ENCODE results near the gene ATXN7L3. TPM values are rescaled to one million over a fixed set of nuclear protein-coding genes. Genes with fewer than 3 reads are reported as not detected.
"Not testable (repeated sequence)": the region's sequence is repeated elsewhere in the genome, so short reads cannot be mapped to it uniquely, and the experiment has no call there.

The ATXN7L3 gene
- total RNA-seq, 3 donors from 2014 or later, result 86.8 to 96.4 (median 89.0) TPM

DNA sequence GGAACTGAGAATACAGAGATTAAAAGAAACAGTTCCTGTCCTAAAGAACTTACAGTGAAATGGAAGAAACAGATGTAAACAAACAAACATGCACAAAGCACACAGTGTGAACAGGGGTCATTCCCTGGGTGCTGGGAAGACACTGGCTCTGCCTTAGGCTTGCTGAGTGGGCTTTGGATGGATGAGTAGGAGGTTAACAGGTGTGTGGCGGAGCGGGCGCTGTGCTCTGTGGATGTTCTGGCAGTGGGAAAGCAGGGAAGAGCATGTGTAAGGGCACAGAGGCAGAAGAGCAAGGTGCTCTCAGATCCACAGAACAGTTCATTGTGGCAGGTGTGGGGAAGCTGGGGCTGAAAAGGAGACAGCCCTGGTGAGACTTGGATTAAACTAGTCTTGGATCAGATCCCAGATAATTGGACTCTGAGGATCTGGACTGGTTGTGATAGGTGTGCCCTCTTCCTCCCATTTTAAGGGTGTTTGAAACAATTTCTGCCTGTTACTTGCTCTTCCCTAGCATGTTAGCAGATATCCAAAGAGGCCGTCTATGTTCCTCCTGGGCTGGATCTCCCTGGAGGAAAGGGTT lies 49.8 kb downstream of the ATXN7L3 start:
- ATAC-seq, result no peak

GRCh38 chr17:44149066-44149465 lies 50.6 kb downstream of the ATXN7L3 start:
- H3K36me3 ChIP-seq (ENCODE audit: low read depth); H3K9me3 ChIP-seq; DNase-seq; intact Hi-C loops (cut with DNase I, micrococcal nuclease); H3K4me3 ChIP-seq; H3K4me1 ChIP-seq (ENCODE audit: low read depth); ATAC-seq: not testable (repeated sequence)

More for the DNA sequence above, 49.8 kb downstream of the ATXN7L3 start:
- H3K4me1 ChIP-seq (ENCODE audit: low read depth), result no peaks in the 10 kb centered on the region
- H3K4me3 ChIP-seq, result no peak overlapping the region
- TF ChIP-seq, protein P1, sequence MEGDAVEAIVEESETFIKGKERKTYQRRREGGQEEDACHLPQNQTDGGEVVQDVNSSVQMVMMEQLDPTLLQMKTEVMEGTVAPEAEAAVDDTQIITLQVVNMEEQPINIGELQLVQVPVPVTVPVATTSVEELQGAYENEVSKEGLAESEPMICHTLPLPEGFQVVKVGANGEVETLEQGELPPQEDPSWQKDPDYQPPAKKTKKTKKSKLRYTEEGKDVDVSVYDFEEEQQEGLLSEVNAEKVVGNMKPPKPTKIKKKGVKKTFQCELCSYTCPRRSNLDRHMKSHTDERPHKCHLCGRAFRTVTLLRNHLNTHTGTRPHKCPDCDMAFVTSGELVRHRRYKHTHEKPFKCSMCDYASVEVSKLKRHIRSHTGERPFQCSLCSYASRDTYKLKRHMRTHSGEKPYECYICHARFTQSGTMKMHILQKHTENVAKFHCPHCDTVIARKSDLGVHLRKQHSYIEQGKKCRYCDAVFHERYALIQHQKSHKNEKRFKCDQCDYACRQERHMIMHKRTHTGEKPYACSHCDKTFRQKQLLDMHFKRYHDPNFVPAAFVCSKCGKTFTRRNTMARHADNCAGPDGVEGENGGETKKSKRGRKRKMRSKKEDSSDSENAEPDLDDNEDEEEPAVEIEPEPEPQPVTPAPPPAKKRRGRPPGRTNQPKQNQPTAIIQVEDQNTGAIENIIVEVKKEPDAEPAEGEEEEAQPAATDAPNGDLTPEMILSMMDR (IDR thresholded peaks at IDR 0.05), result no peak
- intact Hi-C loops (cut with DNase I, micrococcal nuclease), result no loop called here
- H3K36me3 ChIP-seq (ENCODE audit: low read depth), result no peaks in the 10 kb centered on the region
- H3K9me3 ChIP-seq, result no peaks in the 10 kb centered on the region
- no peak for DNase-seq

DNA sequence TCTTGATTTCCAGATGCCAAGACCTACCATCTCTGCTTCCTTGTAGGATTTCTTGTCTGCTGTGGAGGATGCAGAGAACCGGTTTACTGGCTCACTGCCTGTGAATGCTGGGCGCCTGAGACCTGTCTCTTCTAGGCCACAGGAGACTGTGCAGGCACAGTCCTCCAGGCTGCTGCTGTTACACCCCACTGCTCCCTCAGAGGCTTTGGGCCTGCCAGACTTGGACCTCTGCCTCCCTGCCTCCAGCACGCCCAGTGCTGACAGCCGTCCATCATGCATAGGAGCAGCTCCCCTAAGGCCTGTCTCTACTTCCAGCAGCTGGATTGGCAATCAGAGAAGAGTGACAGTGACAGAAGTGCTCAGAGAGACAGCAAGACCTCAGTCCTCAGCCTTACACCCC lies 51.9 kb downstream of the ATXN7L3 start:
- Histone ChIP-seq H3K4me1 (ENCODE audit: low read depth) (no peaks in the 10 kb centered on the region), H3K9me3 (no peaks in the 10 kb centered on the region), H3K36me3 (ENCODE audit: low read depth) (no peaks in the 10 kb centered on the region), H3K4me3 (no peak overlapping the region)
- intact Hi-C loops (cut with DNase I, micrococcal nuclease), result no loop called here
- TF ChIP-seq, protein P1 (IDR thresholded peaks at IDR 0.05), result no peak
- no peak for ATAC-seq
- no peak for DNase-seq

- Histone ChIP-seq H3K9me3 (no peaks in the 10 kb centered on the region), H3K36me3 (ENCODE audit: low read depth) (no peaks in the 10 kb centered on the region), H3K4me1 (ENCODE audit: low read depth) (no peaks in the 10 kb centered on the region), H3K4me3 (no peak overlapping the region)
- TF ChIP-seq, protein P1 (IDR thresholded peaks at IDR 0.05), result no peak
- no peak for DNase-seq
- intact Hi-C loops (cut with DNase I, micrococcal nuclease), result no loop called here
- no peak for ATAC-seq
Observed at GRCh38 chr17:44146375-44147346, 53.0 kb downstream of the ATXN7L3 start.

- intact Hi-C loops (cut with DNase I, micrococcal nuclease), result no loop called here
- Histone ChIP-seq H3K4me1 (ENCODE audit: low read depth) (no peaks in the 10 kb centered on the region), H3K36me3 (ENCODE audit: low read depth) (no peaks in the 10 kb centered on the region), H3K9me3 (no peaks in the 10 kb centered on the region), H3K4me3 (no peak overlapping the region)
- DNase-seq, result no peak
- no peak for ATAC-seq
- TF ChIP-seq, protein P1 (IDR thresholded peaks at IDR 0.05), result no peak
Observed at GRCh38 chr17:44144966-44145739, 54.5 kb downstream of the ATXN7L3 start.

GRCh38 chr17:44143921-44144320 lies 55.8 kb downstream of the ATXN7L3 start:
- H3K9me3 ChIP-seq; H3K4me1 ChIP-seq (ENCODE audit: low read depth); ATAC-seq; H3K36me3 ChIP-seq (ENCODE audit: low read depth); H3K4me3 ChIP-seq; intact Hi-C loops (cut with DNase I, micrococcal nuclease); DNase-seq: not testable (repeated sequence)

Small RNA genes within 50 kb of the gene (microRNA-seq; reads per million reads assigned to microRNA genes)
- gene MIR6782, result not detected

Other genes starting within 250 kb of the ATXN7L3 start
- gene PYY, start 245.9 kb downstream of the ATXN7L3 start, total RNA-seq, result 100 to 1,000 TPM in 1 of 3 donors, 10 to 100 TPM in 2; 22.0 to 141 (median 55.4) TPM
- gene NAGS, start 195.3 kb downstream of the ATXN7L3 start, total RNA-seq, result 10 to 100 TPM in 1 of 3 donors, 1 to 10 TPM in 2; 6.1 to 21.4 (median 7.0) TPM
- 10 to 100 TPM; 23.0 to 27.7 (median 23.8) TPM for gene TMEM101, start 184.9 kb downstream of the ATXN7L3 start, total RNA-seq
- 10 to 100 TPM; 45.1 to 63.5 (median 48.2) TPM for gene LSM12, start 133.2 kb downstream of the ATXN7L3 start, total RNA-seq
- 10 to 100 TPM; 29.5 to 48.1 (median 30.0) TPM for gene G6PC3, start 129.1 kb downstream of the ATXN7L3 start, total RNA-seq
- gene HDAC5, start 76.2 kb downstream of the ATXN7L3 start, total RNA-seq, result 10 to 100 TPM; 18.9 to 48.3 (median 32.4) TPM
- gene HROB, start 58.0 kb downstream of the ATXN7L3 start, total RNA-seq, result 1 to 10 TPM; 1.5 to 3.0 (median 1.8) TPM
- gene ASB16, start 29.2 kb downstream of the ATXN7L3 start, total RNA-seq, result 1 to 10 TPM in 1 of 3 donors, under 1 TPM in 1, not detected in 1; 0.29 to 1.7 TPM
- 10 to 100 TPM; 47.2 to 58.6 (median 49.1) TPM for gene TMUB2, start 12.9 kb downstream of the ATXN7L3 start, total RNA-seq
- gene UBTF, start 19.8 kb upstream of the ATXN7L3 start, total RNA-seq, result 10 to 100 TPM; 68.6 to 88.4 (median 73.4) TPM
- not detected for gene SLC4A1, start 68.3 kb upstream of the ATXN7L3 start, total RNA-seq
- gene RUNDC3A, start 108.7 kb upstream of the ATXN7L3 start, total RNA-seq, result 1 to 10 TPM in 2 of 3 donors, under 1 TPM in 1; 0.34 to 3.7 (median 1.4) TPM
- 100 to 1,000 TPM in 2 of 3 donors, 10 to 100 TPM in 1; 91.8 to 142 (median 133) TPM for gene SLC25A39, start 124.9 kb upstream of the ATXN7L3 start, total RNA-seq
- gene GRN, start 145.4 kb upstream of the ATXN7L3 start, total RNA-seq, result 100 to 1,000 TPM; 282 to 500 (median 411) TPM
- gene FAM171A2, start 164.0 kb upstream of the ATXN7L3 start, total RNA-seq, result 1 to 10 TPM in 1 of 3 donors, under 1 TPM in 2; 0.12 to 1.3 (median 0.31) TPM
- under 1 TPM; 0.26 to 0.79 (median 0.41) TPM for gene ITGA2B, start 189.8 kb upstream of the ATXN7L3 start, total RNA-seq

Data from mucosa of descending colon (tissue), 3 donors.